ENCODE measurements around the gene BLOC1S3.

BLOC1S3 gene

DNA sequence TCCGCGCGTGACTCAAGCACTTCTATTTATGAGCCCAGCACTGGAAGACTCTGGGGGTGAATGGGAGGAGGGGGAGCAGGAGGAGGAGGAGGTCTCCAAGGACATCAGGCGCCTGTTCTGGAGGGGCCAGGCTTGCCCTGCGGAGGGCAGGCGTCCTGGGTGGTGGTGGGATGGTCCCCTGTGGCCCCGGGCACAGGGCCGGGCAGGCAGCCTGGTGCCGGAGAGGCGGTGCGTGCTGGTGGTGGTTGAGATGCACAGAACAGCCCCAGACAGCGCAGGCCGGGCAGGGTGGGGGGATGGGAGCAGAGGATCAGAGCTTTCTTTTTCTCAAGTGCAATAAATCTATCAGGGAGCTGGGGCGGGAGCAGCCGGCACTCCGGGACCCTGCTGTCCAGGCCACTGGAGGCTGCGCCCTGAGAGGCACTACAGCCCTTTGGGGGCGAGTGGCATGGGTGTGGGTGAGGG, 31.8 kb upstream of the BLOC1S3 start:
- no peak for DNase-seq

DNA sequence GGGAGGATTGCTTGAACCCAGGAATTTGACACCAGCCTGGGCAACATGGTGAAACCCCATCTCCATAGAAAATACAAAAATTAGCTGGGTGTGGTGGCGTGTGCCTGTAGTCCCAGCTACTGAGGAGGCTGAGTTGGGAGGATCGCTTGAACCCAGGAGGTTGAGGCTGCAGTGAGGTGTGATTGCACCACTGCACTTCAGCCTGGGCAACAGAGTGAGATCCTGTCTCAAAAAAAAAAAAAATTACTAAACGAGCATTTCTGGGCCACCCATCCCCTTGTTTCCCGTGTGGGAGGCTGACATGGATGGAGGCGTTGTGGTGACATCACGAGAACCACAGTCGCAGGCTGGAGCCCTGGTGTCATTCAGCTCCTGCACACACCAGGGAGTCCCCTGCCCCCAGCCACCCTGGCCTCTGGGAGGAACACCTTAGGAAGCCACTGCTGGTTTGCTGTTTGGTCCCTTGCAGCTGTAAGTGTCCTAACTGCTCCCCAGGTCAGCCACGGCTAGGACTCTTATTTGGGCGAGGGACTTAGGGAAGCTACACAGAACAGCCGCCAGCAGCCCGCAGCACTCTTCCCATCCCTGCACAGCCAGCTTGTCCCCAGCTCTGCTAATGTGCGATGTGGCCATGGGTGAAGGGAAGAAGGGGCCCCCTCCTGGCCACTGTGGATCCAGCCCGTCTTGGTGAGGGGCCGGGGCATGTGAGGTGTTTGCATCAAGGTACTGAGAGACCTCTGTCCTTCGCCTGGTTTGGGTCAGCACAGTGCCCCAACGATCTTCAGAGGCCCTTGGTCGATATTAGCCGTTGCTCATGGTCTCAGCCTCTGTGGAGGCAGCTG, 30.5 kb upstream of the BLOC1S3 start:
- DNase-seq: no peak

DNA sequence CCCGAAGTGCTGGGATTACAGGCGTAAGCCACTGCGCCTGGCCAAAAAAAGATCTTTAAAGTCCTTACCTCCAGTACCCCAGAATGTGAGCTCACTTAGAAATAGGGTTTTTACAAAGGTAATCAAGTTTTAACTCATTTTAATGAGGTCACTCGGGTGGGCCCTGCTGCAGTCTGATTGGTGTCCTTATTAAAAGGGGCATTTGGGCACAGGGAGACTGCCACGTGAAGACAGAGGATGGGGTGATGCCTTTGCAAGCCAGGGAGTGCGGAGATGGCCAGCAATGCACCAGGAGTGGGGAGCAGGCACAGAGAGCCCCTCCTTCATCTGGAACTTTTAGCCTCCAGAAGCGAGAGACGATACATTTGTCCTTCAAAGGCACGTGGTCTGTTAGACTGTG, 29.5 kb upstream of the BLOC1S3 start:
- DNase-seq: no peak

DNA sequence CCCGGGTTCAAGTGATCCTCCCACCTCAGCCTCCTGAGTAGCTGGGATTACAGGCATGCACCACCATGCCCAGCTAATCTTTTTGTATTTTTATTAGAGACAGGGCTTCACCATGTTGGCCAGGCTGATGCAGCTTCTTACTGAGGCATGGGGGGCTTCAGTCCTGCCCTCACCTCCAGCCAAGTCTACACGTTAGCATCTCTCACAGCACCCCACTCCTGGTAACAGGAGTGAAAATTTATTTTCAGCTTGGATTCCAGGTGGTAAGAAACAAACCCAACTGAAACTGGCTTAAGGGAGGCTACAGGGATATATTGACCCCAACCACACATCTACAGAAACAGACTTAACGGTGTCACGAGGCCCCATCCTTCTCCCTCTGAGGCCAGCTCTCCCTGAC, 28.4 kb upstream of the BLOC1S3 start:
- DNase-seq: no peak

DNA sequence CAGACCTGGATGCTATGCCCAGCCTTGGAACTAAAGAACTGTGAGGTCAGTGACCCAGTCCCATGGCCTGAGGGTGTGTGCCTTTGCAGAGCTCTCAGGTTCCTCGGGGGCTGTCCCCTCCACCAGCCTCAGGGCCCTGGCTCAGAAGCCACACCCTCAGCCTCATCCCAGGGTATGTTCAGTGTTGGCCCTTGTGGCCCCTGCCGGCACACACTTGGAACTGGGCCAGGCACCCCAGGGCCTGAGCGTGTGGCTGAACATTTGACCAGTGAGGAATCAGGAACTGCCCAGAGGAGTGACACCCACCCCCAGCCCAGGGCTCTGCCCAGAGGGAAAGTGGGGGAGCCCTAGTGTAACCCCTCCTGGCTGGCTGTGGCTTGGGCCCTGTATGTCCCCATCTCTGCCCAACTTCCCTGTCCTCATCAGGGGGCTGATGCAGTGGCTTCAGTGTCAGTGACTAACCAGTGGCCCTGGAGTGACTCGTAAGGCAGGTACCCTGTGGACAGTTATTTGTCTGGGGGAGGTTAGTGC, 27.8 kb upstream of the BLOC1S3 start:
- DNase-seq: no peak

DNA sequence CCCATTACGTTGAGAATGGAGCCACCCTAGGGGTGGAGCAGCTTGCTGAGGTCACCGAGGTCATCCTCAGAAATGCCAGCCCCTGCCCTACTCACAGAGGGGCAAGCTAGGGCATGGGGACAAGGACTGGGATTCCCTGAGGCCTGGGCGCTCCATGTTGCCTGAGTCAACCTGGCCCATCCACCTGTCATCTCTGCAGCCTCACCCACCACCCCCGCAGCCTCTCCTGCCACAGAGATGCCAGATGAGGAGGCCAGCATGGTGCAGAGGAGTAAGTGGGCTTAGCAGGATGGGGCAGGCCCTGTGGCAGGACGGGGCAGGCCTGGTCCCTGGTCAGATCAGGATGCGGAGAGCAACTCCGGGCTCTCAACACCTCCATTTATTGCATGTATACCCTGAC, 27.3 kb upstream of the BLOC1S3 start:
- no peak for DNase-seq

DNA sequence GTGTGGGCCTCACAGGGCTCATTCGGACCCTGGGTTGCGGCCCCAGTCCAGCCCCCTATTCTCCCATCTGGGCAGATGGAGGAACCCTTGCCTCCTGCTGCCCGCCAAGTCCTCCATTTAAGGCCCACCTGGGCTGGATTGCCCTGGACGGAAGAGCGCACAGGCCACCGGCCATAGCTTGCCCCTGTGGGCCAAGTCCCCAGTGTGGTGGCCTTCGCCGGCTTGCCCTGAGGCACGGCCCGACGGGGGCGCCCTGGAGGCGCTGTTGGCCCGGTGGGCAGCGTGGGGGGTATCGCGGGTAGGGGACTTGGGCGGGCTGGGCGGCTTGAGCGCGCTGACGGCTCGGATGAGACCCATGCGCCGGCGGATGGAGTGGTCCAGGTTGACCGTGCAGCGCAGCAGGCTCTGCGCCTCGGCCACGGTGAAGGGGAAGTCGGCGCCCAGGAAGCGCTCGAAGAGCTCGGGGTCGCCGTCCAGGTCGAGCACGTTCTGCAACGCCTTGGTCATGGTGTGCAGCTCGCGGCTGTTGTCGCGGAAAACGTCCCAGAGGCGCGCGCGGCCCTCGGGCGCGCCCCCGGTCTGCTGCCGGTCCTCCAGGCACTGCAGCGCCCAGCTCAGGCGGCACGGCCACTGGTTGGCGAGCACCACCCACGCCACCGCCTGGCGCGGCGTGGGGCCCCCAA, 26.6 kb upstream of the BLOC1S3 start:
- no peak for DNase-seq

DNA sequence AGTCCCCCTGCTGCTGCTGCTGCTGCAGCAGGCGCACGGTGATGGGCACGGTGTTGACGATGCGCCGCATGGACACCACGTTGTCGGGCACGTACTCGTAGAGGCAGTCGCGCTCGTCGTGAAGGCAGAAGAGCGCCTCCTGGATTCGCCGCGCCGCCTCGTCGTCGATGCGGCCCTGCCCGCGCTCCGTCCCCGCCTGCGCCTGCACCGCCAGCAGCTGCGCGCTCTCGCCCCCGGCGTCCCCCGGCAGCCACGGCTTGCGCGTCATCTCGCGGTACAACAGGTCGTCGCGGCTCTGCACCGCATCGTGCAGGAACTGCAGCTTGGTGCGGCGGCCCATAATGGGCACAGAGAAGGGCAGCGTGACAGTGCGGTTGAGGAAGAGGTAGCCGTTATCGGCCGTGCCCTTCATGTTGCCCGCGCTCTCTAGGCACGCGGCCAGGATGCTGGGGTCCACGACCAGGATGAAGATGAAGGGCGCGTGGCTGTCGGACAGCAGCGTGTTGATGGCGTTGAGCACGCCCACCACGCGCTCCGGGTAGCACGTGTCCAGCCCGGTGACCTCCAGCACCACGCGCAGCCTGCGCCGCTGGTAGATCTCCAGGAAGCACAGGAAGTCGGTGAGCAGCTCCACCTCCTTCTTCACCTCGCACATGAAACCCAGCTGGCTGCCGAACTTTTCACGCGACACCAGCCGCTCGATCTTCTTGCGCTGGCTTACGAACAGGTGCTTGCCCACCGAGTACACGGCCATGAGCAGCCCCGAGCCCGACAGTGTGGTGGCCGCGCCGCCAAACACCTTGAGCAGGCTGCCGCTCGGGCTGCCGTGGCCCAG, 25.9 kb upstream of the BLOC1S3 start:
- DNase-seq: no peak

DNA sequence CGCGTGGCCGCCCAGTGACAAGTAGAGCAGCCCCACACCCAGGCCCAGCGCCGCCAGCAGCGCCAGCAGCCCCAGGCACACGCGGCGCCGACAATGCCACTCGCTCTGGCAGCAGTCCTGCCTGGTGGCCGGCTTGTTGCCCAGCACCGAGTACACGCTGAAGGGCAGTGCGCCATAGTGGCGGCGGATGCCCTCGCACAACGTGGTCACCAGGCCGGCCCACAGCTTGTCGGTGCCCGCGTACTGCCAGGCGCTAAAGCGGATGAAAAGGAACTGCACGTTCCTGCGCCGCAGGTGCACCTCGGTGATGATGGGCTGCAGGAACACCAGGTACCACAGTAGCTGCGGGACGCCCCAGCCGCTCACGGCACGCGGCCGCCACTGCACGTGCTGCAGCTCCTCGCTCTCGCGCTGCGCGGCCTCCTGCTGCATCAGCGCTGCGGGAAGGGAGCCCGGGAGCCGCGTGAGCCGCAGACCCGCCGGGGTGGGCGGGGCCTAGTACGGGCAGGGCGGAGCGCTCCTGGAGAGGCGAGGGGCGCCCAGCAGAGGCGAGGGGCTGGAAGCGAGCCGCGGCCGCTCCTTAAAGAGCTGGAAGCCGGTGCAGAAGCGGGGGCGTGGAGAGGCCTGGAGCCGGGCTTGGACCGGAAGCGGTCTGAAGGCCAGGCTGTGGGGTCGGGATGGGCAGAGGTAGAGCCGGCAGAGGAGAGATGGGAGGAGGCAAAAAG, 25.1 kb upstream of the BLOC1S3 start:
- DNase-seq: no peak

DNA sequence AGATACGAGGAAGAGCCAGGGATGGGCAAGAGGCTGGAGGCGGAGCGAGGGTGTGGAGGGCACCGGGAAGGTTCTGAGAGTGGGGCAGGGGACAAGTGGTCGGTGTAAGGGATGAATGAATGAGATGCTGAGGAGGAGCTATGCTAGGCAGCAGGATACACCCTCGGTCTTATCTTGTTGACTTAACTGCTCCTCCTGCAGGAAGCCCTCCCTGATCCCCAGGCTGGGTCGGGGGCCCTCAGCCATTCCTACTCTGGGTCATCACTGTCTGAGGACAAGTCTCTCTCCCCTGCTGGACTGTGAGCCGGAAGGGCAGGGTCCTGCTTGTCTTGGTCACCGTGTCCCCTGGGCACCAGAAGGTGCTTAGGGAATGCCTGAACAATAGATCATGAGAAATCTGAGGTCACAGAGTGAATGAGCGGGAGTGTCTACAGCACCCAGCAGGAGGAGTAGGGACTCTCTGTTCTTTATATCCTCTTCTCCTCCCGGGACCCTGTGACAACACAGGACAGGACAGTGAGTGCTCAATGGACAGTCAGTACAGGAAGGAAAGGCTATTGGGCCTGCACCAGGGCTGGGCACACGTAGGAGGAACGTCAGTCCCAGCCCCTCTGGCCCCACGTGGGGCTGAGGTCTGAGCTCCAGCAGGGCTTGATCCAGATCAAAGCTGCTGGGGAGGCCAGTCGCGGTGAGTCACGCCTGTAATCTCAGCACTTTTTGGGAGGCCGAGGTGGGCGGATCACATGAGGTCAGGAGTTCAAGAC, 24.3 kb upstream of the BLOC1S3 start:
- no peak for DNase-seq

DNA sequence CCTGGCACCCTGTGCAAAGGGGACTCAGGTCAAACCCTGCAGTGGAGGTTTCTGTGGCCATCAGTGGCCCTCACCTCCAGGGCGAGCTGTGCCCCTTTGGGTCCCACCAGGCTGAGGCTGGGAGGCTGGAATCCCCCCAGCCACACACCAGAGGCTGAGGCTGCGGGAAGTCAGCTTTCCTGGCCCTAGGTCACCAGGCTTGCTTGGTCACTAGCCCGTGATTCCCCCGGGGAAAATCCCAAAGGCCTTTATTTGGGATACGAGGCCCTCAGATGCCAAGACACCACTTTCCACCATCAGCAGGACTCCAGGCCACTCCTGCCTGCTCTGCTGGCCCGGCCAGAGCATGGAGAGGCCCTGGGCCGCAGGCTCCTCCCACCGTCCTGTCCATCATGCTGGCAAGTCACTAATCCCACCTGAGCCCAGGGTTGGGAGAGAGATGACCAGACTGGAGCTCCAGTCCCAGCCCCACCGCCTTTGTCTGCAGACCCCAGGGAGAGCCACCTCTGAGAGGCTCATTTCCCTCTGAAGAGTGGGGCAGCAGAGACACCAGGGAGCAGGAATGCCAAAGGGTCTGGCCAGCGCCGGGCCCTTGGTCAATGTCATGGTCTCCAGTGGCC, 22.5 kb upstream of the BLOC1S3 start:
- DNase-seq: no peak

DNA sequence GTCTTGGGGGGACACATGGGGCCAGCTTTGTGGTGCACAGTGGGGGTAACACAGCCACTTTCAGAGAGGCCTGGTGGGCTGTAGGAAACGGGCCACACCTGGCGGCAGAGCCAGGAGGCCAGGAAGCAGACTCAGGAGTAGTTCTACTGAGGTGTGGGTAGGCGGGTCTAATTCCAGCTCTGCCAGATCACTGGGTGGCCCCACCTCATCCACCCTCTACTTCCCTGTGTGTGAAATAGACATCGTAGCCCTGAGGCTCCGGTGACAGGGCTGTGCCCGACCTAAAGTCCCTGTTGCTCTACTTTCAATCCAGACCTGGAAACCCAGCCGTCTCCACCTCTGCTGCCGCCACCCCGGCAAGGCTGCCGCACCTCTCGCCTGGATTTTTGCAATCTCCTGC, 21.8 kb upstream of the BLOC1S3 start:
- no peak for DNase-seq

DNA sequence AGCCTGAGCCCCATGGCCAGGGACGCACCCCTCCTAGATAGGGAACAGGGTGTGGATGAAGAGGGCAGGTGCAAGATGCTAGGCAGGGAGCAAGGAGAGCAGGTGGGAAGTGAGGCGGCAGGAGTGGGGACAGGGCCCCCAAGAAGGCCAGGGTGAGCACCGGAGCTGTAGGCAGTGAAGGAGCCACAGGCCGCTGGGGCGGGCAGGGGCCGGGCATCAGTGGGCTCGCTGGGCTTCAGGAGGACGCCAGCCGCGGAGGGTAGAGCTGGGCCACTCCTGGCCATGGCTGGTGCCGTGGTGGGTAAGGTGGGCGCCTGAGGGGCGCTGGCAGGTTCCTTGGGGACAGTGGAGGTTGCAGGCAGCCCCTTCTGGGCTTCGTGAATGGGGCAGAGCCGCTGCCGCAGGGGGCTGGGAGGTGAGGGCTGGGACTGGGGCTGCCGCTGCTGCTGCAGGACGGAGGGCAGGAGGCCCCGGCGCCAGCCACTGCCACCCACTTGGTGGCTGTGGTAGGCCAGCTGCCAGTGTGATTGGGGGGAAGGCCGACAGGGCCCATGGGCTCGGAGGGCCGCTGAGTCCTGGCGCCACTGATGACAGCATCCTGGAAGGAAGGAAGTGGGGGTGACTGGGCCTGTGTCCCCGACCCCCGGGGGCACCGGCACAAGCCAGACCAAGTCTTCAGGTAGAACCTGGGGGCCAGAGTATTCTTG, 19.9 kb upstream of the BLOC1S3 start:
- no peak for DNase-seq

DNA sequence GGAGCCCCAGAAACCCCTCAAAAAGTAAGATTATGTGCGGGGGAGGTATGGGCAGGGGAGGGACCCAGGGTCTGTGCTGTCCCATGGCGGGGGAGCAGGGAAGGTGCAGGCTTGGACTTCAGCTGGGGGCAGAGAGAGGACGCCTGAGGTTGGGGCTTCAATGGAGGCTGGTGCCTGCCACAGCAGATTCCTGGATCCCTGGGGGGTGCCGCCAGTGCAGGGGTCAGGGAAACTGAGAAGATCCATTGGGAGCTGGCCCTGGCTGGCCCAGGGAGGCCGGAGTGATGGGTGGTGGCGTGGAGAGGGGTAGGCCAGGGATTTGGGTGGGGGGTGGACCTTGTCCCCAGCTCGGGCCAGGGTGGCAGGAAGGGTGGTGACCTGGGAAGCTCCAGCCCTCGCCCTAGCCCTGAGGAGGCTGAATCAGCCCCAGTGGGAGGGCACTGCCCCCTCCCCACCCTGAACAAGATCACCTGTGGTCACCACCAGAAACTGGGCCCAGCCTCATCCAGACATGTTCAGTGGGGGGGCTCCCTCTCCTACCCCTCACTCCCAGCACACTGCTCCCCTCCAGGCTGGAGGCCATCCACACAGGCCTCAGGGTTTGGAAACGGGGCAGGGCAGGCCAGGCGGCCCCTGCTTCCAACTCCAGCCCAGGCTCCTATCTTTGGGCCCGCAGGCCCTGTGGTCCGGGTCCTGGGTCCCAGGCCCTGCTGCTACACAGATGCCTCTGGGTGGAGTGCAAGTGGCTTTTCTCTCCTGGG, 19.2 kb upstream of the BLOC1S3 start:
- no peak for DNase-seq

DNA sequence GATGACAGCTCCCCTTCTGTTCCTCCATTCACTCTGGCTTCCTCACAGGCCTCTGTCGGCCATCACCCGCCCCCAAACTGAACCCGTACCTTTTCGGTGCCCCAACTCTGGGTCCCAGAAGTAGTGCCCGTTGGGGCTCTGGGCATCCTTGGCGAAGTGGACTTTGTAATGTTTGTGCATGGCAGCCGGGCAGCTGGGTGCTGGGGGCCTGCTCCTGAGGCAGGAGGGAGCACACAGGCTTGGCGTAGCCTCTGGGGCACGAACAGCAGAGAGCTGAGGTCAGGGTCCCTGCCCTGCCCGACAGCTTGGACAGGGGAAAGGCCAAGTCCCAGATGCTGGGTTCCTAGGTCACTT, 18.6 kb upstream of the BLOC1S3 start:
- DNase-seq: no peak

DNA sequence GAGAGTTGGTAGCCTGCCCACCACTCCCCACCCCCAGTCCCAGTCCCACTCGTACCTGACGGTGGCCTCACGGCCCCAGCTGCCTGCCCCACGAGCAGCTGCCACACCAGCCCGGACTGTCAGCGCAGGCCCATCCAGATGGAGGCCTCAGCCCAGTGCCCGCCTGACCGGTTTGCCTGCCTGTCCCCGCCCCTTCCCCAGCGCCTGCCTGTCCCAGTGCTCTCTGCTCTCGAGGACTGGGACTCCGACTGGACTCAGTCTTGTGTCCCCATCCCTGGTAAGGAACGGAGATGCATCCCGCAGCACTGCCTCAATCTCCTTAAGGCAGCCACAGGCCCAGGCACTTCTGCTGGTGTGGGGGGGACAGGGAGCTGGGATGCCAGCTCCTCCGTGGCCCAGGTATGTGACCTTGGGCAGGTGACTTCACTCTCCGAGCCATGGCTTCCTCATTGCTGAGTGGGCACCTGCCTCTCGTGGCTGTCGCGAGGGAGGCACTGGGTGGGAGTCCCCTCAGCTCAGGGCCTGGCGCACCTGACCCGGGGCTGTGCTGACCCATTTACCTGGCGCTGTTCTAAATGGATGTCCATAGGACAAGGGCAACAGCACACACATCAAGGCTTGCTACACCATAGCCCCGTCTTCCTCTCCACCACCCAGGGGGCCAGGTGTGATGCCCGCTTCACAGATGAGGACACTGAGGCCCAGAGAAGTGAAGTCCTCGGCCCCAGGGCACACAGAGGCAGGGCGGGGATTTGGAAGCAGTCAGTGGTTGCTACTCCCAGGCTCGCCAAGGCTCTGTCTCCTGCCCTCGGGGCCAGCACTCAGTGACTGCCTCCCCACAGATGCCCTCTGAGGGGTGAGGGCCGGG, 17.5 kb upstream of the BLOC1S3 start, which contains the start of gene NKPD1:
TSS of gene NKPD1 (minus strand) at position 113 of the 868 bp plus-strand sequence. CDS start 832 bp downstream, outside the sequence.
- DNase-seq: no peak

DNA sequence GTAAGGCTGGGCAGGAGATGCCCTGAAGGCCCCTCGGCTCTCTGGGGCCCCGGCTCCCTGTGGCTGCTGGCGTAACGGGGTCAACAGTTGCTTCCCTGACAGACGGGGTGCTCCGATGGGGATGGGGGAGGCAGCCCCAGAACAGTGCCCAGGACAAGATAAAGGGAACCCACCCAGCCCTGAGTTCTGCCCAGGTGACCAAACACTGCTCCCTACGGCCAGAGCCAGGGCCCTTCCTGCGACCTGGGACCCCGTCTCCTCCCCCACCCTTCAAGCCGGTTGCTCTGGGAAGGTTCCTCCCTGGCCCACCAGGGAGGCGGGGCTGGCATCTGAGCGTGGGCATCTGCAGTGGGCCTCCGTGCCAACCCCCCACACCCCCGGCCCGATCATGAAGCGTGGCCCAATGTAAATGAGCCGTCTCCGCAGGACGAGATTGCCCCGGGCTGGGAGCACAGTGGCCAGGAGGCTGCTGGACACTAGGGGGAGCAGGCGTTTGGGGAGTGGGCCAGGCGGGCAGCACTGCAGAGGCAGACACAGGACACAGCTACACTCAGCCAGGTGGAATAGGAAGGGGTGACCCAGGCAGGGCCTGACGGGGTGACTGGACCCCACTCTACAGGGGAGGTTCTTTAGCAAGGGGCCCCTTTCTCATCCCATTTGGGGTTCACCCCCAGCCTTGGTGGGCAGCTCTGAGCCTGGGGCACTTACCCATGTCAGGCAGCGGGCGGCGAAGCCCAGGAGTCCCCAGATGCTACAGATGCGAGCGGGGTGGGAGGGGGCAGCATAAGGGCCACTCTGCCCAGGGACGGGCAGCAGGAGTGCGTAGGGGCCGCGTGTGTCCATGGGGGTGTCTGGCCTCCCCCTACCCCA, 16.6 kb upstream of the BLOC1S3 start:
- DNase-seq: no peak

Measured in NCI-H1092 treated with DMSO at 0.1 percent for 48 hours (cell line).